SK-N-MC (cell line): ENCODE data around the gene PREX1.
"Not testable (repeated sequence)": the region's sequence is repeated elsewhere in the genome, so short reads cannot be mapped to it uniquely, and the experiment has no call there.

Source experiments
- DNase-seq: peaks from one replicate; pipeline ENCODE4 v3.0.0-alpha.2; 2011; ENCODE audit warnings: low read depth, low spot score
- H3K27ac ChIP-seq: fragments of 200-600 bp; sonication (generic); 2 replicates; pipeline ENCODE4 v1.5.1; 2016; ENCODE audit warnings: mixed run types
- H3K36me3 ChIP-seq: fragments of 200-600 bp; sonication (generic); 2 replicates; pipeline ENCODE4 v1.6.1; 2017; ENCODE audit warnings: antibody characterized with exemption, low read length, mixed read lengths; ENCODE audit not compliant: insufficient read depth
- H3K4me3 ChIP-seq: fragments of 200-600 bp; sonication (generic); 2 replicates; pipeline ENCODE4 v1.5.1; 2016
- H3K9ac ChIP-seq: fragments of 200-600 bp; sonication (generic); 2 replicates; pipeline ENCODE4 v1.8.0; 2017; ENCODE audit warnings: mixed run types, mixed read lengths; ENCODE audit not compliant: insufficient read length
- H3K9me3 ChIP-seq: fragments of 200-600 bp; sonication (generic); 2 replicates; pipeline ENCODE4 v1.6.1; 2017; ENCODE audit warnings: low read depth, mild to moderate bottlenecking, antibody characterized with exemption, low read length, moderate library complexity, mixed read lengths
- EZH2 ChIP-seq: fragments of 200-600 bp; sonication (generic); IDR thresholded peaks from one replicate; pipeline ENCODE4 v1.6.1; 2017; ENCODE audit warnings: antibody characterized with exemption
- FOXP2 ChIP-seq: optimal IDR thresholded peaks from 2 replicates; pipeline ENCODE3; 2011; ENCODE audit warnings: mild to moderate bottlenecking, moderate library complexity; ENCODE audit not compliant: insufficient read depth; ENCODE audit errors: extremely low read length, control extremely low read depth
- POLR2AphosphoS5 ChIP-seq: IDR thresholded peaks from 2 replicates; pipeline ENCODE4 v1.6.1; 2012; ENCODE audit warnings: mild to moderate bottlenecking, low read depth, low read length, borderline replicate concordance

PREX1 gene

DNA sequence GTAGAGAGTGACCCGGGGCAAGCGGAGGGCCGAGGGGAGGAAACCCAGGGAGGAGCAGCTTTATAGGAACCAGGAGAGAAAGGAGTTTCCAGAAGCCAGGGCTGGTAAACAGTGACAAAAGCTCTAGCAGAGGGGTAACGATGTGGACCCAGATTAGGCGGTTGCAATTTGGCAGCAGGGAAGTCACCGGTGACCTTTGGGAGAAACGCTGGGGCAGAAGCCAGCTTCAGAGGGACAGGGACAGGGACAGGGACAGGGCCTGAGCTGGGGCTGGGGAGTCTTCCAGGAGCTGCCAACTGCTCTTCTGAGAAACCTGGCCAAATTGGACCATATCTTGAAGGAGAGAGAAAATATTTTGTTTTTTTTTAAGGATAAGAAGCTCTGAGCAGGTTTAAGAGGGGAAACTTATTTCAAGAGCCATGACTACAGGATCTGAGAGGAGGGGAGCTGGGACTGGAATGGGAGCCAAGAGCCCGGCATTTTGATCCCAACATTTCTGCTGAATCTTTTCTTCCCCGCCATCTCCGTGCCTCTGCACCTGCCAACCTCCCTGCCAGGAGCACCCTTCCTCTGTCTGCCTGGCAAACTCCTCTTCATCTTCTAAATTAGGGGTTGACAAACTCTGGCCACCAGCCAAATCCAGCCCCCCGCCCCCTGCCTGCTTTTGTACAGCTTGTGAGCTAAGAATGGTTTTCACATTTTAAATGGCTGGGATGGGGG, 22.6 kb upstream of the PREX1 start:
- DNase-seq = no peak
- no peak overlapping the region for H3K9ac ChIP-seq
- H3K4me3 ChIP-seq = no peak overlapping the region
- TF ChIP-seq EZH2 = no peak
- H3K36me3 ChIP-seq = no peaks in the 10 kb centered on the region
- H3K27ac ChIP-seq = peak overlapping the region; percentile 17; the same call in 1 of the 2 replicates
- no peaks in the 10 kb centered on the region for H3K9me3 ChIP-seq

DNA sequence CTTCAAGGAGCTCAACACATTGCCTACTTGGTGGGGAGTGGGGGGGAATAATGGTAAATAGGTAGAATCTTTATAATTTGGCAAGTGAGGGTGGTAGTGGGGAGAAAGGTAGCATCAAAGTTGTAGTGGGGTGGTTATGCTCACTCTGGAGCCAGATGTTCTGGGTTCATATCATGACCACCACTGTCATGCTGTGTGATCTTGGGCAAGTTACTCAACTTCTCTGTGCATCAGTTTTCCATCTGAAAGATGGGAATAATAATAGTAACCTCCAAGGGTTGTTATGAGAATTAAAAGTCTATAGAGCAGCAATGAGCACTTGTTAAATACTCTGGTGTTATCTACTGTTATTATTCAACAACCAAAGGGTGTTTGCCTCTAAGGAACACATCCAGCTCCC, 22.0 kb upstream of the PREX1 start:
- H3K36me3 ChIP-seq = no peaks in the 10 kb centered on the region
- no peak overlapping the region for H3K9ac ChIP-seq
- DNase-seq = no peak
- TF ChIP-seq EZH2 (no peak), POLR2AphosphoS5 (no peak), FOXP2 (no peak)
- 0 out of 2 replicates have a peak overlapping the region, but pooled peaks have one; percentile 17 for H3K27ac ChIP-seq
- H3K4me3 ChIP-seq = no peak overlapping the region
- H3K9me3 ChIP-seq = no peaks in the 10 kb centered on the region

DNA sequence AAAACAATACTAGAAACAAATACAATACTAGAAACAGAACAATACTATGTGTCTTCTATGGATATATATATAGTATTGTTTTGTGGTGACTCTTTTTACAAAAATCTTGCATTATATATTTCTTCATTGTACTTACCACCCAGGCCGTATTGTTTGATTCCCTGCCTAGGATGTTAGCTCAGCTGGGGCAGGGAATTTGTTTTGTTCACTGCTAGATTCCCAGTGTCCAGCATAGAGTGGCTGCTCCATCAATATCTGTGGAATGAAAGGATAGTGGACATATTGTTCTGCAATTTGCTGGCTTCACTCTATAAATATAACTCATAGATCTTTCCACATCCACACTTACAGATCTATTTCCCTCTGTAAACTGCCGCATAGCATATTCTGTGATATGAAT, 21.5 kb upstream of the PREX1 start:
- Histone ChIP-seq H3K27ac (peak overlapping the region; percentile 17; the same call in 1 of the 2 replicates), H3K9ac (no peak overlapping the region), H3K9me3 (no peaks in the 10 kb centered on the region), H3K36me3 (no peaks in the 10 kb centered on the region), H3K4me3 (no peak overlapping the region)
- DNase-seq = no peak
- TF ChIP-seq POLR2AphosphoS5 = no peak
- TF ChIP-seq EZH2 = no peak
- no peak for TF ChIP-seq FOXP2

DNA sequence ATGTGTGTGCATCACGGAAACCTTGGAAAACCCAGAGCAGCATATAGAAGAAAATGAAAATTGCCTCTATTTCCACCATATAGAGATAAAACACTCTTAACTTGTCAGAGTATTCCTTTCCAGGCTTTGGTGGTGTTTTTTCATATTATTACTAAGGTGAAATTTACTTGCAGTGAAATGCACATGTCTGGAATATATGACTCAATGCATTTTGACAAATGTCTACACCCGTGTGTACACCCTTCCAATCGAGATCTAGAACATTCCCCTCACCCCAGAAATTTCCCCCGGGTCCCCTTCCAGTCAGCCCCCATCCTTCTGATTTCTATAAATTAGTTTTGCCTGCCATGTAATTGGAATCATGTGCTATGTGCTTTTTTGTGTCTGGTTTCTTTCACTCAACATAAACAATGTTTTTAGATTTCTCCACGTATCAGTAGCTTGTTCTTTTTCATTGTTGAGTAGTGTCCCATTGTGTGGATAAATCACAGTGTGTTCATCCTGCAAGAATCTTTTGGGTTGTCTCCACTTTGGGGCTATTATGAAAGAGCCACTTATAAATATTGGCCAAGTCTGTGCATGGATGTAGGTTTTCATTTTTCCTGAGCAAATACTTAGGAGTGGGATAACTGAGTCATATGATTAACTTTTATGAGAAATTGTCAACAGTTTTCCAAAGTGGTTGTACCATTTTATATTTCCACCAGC, 19.9 kb upstream of the PREX1 start:
- H3K27ac ChIP-seq = no peak overlapping the region

DNA sequence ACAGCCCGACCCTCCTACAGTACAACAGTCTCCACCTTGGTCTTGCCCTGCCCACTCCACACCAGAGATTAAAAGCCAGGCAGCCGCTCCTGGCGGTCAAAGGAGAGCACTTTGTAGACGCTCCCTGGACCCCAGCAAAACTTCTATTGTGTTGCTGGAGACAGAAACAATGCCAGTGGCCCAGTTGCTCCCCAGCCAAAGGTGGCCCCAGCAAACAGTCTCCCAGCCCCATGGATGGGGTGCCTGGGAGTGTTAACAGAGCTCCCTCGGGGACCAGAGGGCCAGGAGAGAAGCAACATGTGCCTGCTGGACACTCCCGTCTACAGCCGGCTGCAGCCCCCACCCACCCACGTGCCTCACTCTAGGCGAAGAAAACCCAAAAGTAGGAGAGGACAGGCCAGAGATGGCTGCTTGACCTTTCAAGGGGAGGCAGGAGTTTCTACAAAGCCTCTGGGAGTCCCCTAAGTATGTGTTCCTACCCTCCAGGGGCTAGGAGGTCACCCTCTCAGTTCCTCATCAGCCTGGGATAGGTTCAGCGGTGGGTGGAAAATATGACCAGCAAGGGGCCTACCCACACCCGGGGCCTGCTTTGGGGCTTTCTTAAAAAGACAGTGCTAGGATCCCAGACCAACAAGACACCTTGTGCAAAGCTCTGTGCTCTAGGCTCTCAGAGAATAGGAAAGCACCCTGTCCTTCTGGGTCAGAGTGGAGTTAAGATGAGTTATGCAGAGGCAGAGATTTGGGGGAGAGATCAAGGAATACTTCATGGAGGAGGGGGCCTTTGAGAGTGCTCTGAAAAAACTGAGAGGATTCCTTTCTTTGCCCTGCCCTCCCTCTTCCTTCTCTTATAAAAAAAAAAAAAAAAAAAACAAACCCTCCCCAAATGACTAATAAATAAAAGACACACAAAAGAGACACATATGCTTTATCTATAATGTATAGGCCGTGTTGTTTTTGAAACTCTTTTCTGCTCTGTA, 19.0 kb upstream of the PREX1 start:
- TF ChIP-seq POLR2AphosphoS5 (no peak), FOXP2 (no peak), EZH2 (no peak)
- H3K4me3 ChIP-seq = no peak overlapping the region

More for the DNA sequence above, 19.9 kb upstream of the PREX1 start:
- no peak overlapping the region for H3K4me3 ChIP-seq
- H3K36me3 ChIP-seq = no peaks in the 10 kb centered on the region
- no peak overlapping the region for H3K9ac ChIP-seq
- TF ChIP-seq FOXP2 (no peak), POLR2AphosphoS5 (no peak), EZH2 (no peak)
- DNase-seq = no peak
- no peaks in the 10 kb centered on the region for H3K9me3 ChIP-seq

DNA sequence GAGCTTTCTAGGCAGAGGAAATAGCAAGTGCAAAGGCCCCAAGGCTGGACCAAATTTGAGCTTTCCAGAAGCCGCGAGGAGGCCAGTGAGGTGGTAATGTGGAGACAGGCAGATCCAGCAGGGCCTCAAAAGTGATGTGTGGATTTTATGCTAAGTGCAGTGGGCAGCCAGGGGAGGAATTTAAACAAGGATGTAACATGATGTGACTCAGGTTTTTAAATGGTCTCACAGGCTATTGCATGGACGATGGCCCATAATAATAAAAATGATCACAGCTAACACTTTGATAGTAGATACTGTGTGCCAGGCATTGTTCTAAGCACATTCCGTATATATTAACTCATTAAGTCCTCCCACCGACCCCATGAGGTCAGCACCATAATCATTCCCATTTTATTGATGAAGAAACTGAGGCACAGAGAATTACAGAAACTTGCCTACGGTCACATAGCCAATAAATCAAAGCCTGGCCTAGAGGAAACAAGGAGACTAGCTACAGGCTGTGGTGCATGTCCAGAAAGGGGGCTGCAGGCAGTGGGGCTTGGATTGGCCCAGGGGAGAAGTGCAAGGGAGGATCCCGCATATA, 18.0 kb upstream of the PREX1 start:
- Histone ChIP-seq H3K36me3 (no peaks in the 10 kb centered on the region), H3K9ac (no peak overlapping the region), H3K27ac (no peak overlapping the region), H3K9me3 (no peaks in the 10 kb centered on the region), H3K4me3 (no peak overlapping the region)
- no peak for TF ChIP-seq POLR2AphosphoS5
- no peak for TF ChIP-seq FOXP2
- TF ChIP-seq EZH2 = no peak
- no peak for DNase-seq

More for the DNA sequence above, 19.0 kb upstream of the PREX1 start:
- Histone ChIP-seq H3K36me3 (no peaks in the 10 kb centered on the region), H3K9me3 (no peaks in the 10 kb centered on the region), H3K27ac (no peak overlapping the region), H3K9ac (no peak overlapping the region)
- DNase-seq = no peak

DNA sequence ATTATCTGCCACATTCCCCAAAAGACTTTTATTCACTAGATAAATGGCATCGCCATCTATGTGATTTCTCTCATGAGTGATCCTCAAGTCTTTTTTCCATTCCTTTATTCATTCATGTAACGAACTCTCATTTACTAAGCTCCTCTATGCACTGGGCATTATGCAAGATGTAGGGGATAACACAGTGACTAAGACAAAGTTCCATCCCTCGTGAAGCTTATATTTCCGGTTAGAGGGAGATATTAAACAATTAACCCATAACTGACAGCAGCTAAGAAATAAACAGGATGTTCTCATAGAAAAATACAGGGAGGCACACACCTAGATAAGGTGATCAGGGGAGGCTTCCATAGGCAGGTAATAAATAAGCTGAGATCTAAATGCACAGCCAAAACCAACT, 17.2 kb upstream of the PREX1 start:
- Histone ChIP-seq H3K9ac (no peak overlapping the region), H3K36me3 (no peaks in the 10 kb centered on the region), H3K9me3 (no peaks in the 10 kb centered on the region), H3K4me3 (no peak overlapping the region), H3K27ac (no peak overlapping the region)
- no peak for TF ChIP-seq EZH2
- DNase-seq = no peak

DNA sequence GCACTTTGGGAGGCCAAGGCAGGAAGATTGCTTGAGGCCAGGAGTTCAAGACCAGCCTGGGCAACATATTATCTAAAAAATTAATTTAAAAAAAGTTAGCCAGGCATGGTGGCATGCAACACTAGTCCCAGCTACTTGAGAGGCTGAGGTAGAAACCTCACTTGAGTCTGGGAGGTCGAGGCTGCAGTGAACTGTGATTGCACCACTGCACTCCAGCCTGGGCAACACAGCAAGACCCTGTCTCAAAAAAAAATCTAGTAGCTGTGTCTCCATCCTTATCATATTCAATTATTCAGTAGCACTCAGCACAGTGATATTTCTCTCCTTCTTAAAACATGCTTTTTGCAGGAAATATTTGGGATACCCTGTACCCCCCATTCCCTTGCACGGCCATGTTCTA, 16.1 kb upstream of the PREX1 start:
- not testable (repeated sequence) for H3K4me3 ChIP-seq, H3K9ac ChIP-seq, H3K27ac ChIP-seq, H3K36me3 ChIP-seq, H3K9me3 ChIP-seq, DNase-seq
